Activated CD8-positive, alpha-beta memory T cell treated with anti-CD3 and anti-CD28 coated beads, Interleukin-2, amount 10 ng/mL, durations not matched to agents 7 days and 5 days (primary cell): ENCODE measurements around the gene TMEM150A. TPM values are rescaled to one million over a fixed set of nuclear protein-coding genes. Genes with fewer than 3 reads are reported as not detected.
"Not testable (repeated sequence)": the region's sequence is repeated elsewhere in the genome, so short reads cannot be mapped to it uniquely, and the experiment has no call there.

ENCODE experiments used
- ATAC-seq: fragments of 150-1000 bp; cut with Tn5 transposase; one replicate; pipeline ENCODE4 v1.10.0; 2021; ENCODE audit warnings: moderate library complexity
- CTCF ChIA-PET: fragments of 350-600 bp; sonication (Branson Sonifier 250); formaldehyde crosslinking; loops from one replicate; lab custom pipeline; 2021; ENCODE audit warnings: antibody characterized with exemption; lab: Charles Lee
- DNase-seq: peaks from one replicate; pipeline ENCODE4 v3.0.0-alpha.2; 2020
- H3K27ac Mint-ChIP-seq: one replicate; pipeline ENCODE4 v1.8.0; 2021; ENCODE audit warnings: mild to moderate bottlenecking, mixed read lengths
- H3K27me3 Mint-ChIP-seq: one replicate; pipeline ENCODE4 v1.8.0; 2021; ENCODE audit warnings: mixed read lengths
- H3K36me3 Mint-ChIP-seq: one replicate; pipeline ENCODE4 v1.8.0; 2021; ENCODE audit warnings: mild to moderate bottlenecking, mixed read lengths
- H3K4me1 Mint-ChIP-seq: one replicate; pipeline ENCODE4 v1.8.0; 2021; ENCODE audit warnings: mixed read lengths
- H3K4me3 Mint-ChIP-seq: one replicate; pipeline ENCODE4 v1.8.0; 2021; ENCODE audit warnings: mild to moderate bottlenecking, moderate library complexity, mixed read lengths
- H3K9me3 Mint-ChIP-seq: one replicate; pipeline ENCODE4 v1.8.0; 2022; ENCODE audit warnings: low read depth, mixed read lengths
- total RNA-seq, 2 experiments: library from RNA; stranded (reverse); gene quantifications; one replicate each; pipeline ENCODE4 v1.2.3, GENCODE V29; 2021

The TMEM150A gene
- total RNA-seq, 2 experiments from 2014 or later = 0.91 to 1.7 TPM

DNA sequence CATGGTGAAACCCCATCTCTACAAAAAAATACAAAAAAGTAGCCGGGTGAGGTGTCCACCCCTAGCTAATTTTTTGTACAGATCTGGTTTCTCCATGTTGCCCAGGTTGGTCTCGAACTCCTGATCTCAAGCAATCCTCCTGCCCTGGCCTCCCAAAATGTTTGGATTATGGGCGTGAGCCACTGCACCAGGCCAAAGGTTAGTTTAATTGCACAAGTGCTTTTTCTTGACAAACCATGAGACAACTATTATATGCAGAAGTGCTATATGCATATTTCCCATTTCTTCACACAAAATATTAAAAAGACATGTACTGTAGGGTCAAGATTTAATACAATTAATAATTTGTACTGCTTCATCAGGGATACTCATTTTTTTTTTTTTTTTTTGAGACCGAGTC, 36.2 kb downstream of the TMEM150A start:
- Mint-ChIP-seq H3K4me3 (no peak overlapping the region), H3K27ac (no peak overlapping the region), H3K27me3 (peaks cover 13% of the 10 kb centered on the region), H3K4me1 (peaks cover 10% of the 10 kb centered on the region), H3K9me3 (no peaks in the 10 kb centered on the region), H3K36me3 (no peaks in the 10 kb centered on the region)
- CTCF ChIA-PET = interaction anchor here (0.9 to 1.3 kb wide), 3 partner anchors 26 to 147 kb away, joined by 3 read pairs; no protein-coding TSS in a partner anchor
- no peak for ATAC-seq
- no peak for DNase-seq

DNA sequence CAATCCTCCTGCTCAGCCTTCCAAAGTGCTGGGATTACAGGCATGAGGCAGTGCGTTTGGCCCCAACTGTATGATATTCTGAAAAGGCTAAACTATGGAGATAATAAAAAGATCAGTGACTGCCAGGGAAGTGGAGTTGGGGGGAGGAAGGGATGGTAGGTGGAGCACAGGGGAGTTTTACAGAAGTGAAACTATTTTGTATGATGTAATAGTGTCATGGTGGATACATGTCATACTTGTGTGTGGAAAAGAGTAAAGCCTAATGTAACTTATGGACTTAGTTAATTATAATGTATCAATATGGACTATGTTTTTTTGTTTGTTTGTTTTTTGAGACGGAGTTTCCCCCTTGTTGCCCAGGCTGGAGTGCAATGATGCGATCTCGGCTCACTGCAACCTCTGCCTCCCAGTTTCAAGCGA, 38.3 kb downstream of the TMEM150A start:
- DNase-seq (no peak), ATAC-seq (no peak)
- Mint-ChIP-seq H3K4me1 (peaks cover 24% of the 10 kb centered on the region), H3K4me3 (no peak overlapping the region), H3K9me3 (no peaks in the 10 kb centered on the region), H3K27me3 (no peaks in the 10 kb centered on the region), H3K36me3 (no peaks in the 10 kb centered on the region), H3K27ac (no peak overlapping the region)
- CTCF ChIA-PET = interaction anchor here (0.7 kb wide), 1 partner anchor 172 kb away, joined by 3 read pairs; no protein-coding TSS in a partner anchor

- Mint-ChIP-seq H3K27me3 (no peaks in the 10 kb centered on the region), H3K4me3 (peak within 1 kb of the TSS; percentile 86), H3K9me3 (no peaks in the 10 kb centered on the region), H3K4me1 (peaks cover 32% of the 10 kb centered on the region), H3K36me3 (peaks cover 6% of the 10 kb centered on the region), H3K27ac (peak within 1 kb of the TSS; percentile 97)
- DNase-seq (peak; percentile 97), ATAC-seq (peak; percentile 96)
- CTCF ChIA-PET = interaction anchor here (0.7 to 2.4 kb wide), 10 partner anchors 10 to 262 kb away, joined by 3 to 19 read pairs (median 4); partner anchors contain the start of genes SH2D6 and VAMP8
Observed at GRCh38 chr2:85561280-85562212, 41.0 kb downstream of the TMEM150A start, which contains the start of gene GGCX. Gene GGCX (minus strand): TSS chr2:85561493. CDS start chr2:85561428, 65 bp downstream.

DNA sequence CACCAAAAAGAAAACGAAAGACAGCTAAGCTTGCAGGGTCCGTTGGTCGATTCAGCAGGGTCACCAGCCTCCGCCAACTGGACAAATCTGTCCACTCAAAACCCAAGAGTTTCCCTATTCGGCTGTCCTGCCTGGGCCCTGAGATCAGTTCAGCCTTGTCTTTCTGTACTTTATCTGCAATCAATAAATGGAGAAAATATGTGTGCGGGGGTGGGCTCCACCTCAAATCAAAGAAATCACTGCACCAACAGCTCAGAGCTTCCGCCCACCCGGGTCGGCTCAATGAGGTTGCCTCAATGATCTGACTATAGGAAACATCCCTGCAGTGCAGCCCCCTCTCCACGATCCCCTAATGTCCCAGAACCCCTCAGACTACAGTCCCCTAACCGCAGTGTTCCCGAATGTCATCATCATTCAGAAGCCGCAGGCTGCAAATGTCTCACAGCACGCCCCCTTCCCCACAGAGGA, 41.7 kb downstream of the TMEM150A start:
- peak overlapping the region; percentile 86 for H3K4me3 Mint-ChIP-seq
- DNase-seq (no peak), ATAC-seq (peak; percentile 20)
- CTCF ChIA-PET = interaction anchor here (0.9 to 2.4 kb wide), 8 partner anchors 9 to 261 kb away, joined by 3 to 19 read pairs (median 4); partner anchors contain the start of genes SH2D6 and VAMP8
- H3K27ac Mint-ChIP-seq = peak overlapping the region; percentile 91
- H3K4me1 Mint-ChIP-seq = peaks cover 32% of the 10 kb centered on the region
- H3K27me3 Mint-ChIP-seq = no peaks in the 10 kb centered on the region
- no peaks in the 10 kb centered on the region for H3K9me3 Mint-ChIP-seq
- H3K36me3 Mint-ChIP-seq = peaks cover 6% of the 10 kb centered on the region

- H3K9me3 Mint-ChIP-seq, H3K27me3 Mint-ChIP-seq, H3K36me3 Mint-ChIP-seq, DNase-seq, ATAC-seq: not testable (repeated sequence)
- CTCF ChIA-PET = interaction anchor here (0.9 to 2.4 kb wide), 7 partner anchors 8 to 260 kb away, joined by 3 to 19 read pairs (median 4); partner anchors contain the start of genes SH2D6 and VAMP8
- peaks cover 32% of the 10 kb centered on the region for H3K4me1 Mint-ChIP-seq
- peak overlapping the region; percentile 91 for H3K27ac Mint-ChIP-seq
- peak overlapping the region; percentile 86 for H3K4me3 Mint-ChIP-seq
Observed at GRCh38 chr2:85560403-85560726, 42.1 kb downstream of the TMEM150A start.

DNA sequence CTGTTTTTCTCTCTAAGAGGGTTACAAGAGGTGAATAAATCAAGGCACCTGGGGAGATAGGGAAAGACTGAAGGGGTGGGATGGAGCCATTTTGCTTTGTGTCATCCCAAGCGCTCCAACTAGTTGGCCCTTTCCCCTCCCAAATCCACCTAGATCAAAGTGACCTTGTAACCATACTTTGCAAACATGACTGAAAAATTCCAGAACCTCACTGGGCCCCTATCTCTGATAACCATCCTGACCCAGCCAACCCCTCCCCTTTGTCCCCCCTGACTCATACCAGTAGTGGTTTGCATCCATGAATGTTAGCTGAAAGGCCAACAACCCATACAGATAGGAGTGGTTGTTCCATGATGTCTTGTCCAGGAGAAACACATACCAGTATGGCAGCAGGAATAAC, 44.3 kb downstream of the TMEM150A start:
- DNase-seq (no peak), ATAC-seq (no peak)
- Mint-ChIP-seq H3K9me3 (no peaks in the 10 kb centered on the region), H3K27me3 (no peaks in the 10 kb centered on the region), H3K27ac (no peak overlapping the region), H3K36me3 (peaks cover 10% of the 10 kb centered on the region), H3K4me3 (no peak overlapping the region), H3K4me1 (peaks cover 28% of the 10 kb centered on the region)
- CTCF ChIA-PET = interaction anchor here (1.1 to 1.5 kb wide), 2 partner anchors 25 to 139 kb away, joined by 3 to 6 read pairs; no protein-coding TSS in a partner anchor

GRCh38 chr2:85557130-85557529, 45.4 kb downstream of the TMEM150A start:
- Mint-ChIP-seq H3K4me1 (peaks cover 26% of the 10 kb centered on the region), H3K4me3 (no peak overlapping the region), H3K27me3 (no peaks in the 10 kb centered on the region), H3K36me3 (peaks cover 13% of the 10 kb centered on the region), H3K9me3 (no peaks in the 10 kb centered on the region), H3K27ac (no peak overlapping the region)
- no peak for ATAC-seq
- CTCF ChIA-PET = interaction anchor here (1.2 to 22.1 kb wide), 4 partner anchors 8 to 229 kb away, joined by 3 to 458 read pairs (median 4); partner anchors contain the start of genes SH2D6 and TGOLN2
- no peak for DNase-seq

DNA sequence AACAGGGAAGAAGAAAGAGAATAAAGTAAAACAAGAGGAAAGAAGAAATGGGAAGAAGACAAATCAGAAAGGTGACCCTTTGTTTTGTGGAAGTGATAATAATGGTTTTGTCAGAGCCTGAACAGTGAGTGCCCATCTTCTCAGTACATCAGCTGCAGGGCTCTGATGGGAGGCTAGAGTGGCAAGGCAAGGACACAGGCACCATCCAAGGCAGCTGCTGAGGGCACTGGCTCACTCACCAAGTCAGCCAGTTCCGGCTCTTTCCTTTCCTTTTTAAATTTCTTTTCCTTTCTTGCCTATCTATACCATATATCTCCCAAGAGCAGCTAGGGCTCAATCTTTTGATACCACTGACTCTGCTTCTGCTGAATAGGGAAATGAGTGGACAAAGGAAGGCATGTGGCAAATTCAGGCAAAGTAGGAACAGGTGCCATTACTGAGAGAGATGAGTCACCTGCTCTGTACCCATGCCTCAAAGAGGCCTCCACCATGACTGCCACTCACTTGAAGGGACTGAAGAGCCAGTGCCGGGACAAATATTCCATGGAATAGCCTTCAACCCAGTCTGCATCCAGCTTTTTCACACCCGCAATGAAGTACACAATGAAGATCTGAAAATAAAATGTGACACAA, 47.4 kb downstream of the TMEM150A start:
- H3K36me3 Mint-ChIP-seq = peaks cover 18% of the 10 kb centered on the region
- H3K4me3 Mint-ChIP-seq = no peak overlapping the region
- CTCF ChIA-PET = interaction anchor here (1.4 to 22.1 kb wide), 4 partner anchors 9 to 126 kb away, joined by 3 to 458 read pairs (median 42); partner anchors contain the start of genes MAT2A, RNF181 and SH2D6
- H3K27me3 Mint-ChIP-seq = no peaks in the 10 kb centered on the region
- peaks cover 14% of the 10 kb centered on the region for H3K4me1 Mint-ChIP-seq
- H3K27ac Mint-ChIP-seq = no peak overlapping the region
- DNase-seq (no peak), ATAC-seq (no peak)
- H3K9me3 Mint-ChIP-seq = no peaks in the 10 kb centered on the region

DNA sequence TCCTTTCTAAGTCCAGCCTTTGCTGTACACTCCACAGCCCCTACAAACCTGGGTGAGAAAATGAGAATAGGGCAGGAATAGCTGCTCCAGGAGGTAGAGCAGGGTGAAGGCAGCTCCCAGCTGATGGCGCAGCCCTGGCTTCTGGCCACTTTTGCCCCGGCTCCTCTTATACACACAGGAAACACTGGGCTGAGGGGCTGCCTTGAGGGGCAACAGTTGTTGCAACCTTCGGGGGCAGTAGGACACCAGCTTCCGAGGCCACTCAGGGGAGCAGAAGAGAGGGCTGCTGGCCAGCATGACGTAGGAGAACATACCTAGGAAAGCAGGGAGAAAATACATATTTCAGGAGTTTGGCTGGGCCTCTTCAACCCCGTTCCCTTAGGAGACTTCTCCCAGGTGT, 49.3 kb downstream of the TMEM150A start:
- H3K27me3 Mint-ChIP-seq = no peaks in the 10 kb centered on the region
- ATAC-seq = no peak
- no peak overlapping the region for H3K27ac Mint-ChIP-seq
- H3K4me1 Mint-ChIP-seq = no peaks in the 10 kb centered on the region
- CTCF ChIA-PET = interaction anchor here (1.1 to 22.1 kb wide), 5 partner anchors 13 to 161 kb away, joined by 3 to 458 read pairs (median 7); partner anchors contain the start of genes MAT2A, SH2D6 and VAMP8
- H3K36me3 Mint-ChIP-seq = peaks cover 15% of the 10 kb centered on the region
- no peaks in the 10 kb centered on the region for H3K9me3 Mint-ChIP-seq
- H3K4me3 Mint-ChIP-seq = no peak overlapping the region
- DNase-seq = no peak

DNA sequence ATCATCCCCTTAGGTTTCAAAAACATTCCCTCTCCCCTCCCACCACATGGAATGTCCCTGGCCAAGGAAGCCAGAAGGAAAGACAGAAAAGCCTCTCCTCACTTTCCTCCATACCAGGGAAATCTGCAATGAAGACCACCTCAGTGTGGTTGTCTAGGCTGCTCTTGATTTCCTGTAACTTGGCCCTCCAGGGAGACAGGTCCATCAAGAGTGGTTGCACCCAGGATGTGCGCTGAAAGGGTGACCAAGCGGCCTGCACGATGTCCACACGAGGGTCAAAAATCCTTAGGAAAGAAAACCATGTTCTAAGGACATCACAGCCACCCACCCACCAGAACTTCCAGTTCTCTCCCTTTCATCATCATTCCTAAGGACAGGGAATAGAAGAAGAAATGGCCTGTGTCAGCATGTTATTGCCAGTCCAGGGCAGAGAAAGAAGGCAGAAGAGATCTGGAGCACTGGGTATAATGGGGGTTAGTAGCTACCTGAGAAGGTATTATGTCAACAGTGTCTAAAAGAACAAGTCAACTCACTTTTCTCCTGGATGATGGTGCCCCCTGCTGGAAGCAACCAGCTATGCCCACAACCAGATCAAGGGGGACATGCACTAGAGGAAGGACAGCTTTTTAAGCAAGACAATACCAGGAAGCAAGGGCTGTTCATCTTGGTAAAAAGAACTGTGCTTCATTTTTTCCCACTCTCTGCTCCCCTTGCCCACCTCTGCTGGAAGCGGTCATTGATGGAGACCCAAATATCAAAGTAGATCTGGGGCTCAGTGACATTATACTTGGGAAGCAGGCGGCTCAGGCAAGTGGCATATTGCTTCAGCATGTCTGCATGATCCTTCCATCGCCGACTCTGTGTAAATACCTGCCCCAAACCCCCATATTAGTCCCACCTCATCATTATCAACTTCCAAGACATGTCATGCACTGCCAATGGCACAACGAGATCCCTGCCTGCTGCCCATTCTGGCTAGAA, 50.5 kb downstream of the TMEM150A start:
- no peaks in the 10 kb centered on the region for H3K4me1 Mint-ChIP-seq
- H3K36me3 Mint-ChIP-seq = peaks cover 12% of the 10 kb centered on the region
- no peaks in the 10 kb centered on the region for H3K9me3 Mint-ChIP-seq
- CTCF ChIA-PET = interaction anchor here (0.7 to 22.1 kb wide), 31 partner anchors 9 to 285 kb away, joined by 3 to 458 read pairs (median 3); partner anchors contain the start of genes CAPG, ELMOD3, GGCX and MAT2A
- H3K27me3 Mint-ChIP-seq = no peaks in the 10 kb centered on the region
- no peak overlapping the region for H3K4me3 Mint-ChIP-seq
- peak; percentile 92 for DNase-seq
- peak; percentile 83 for ATAC-seq
- H3K27ac Mint-ChIP-seq = peak overlapping the region; percentile 0

DNA sequence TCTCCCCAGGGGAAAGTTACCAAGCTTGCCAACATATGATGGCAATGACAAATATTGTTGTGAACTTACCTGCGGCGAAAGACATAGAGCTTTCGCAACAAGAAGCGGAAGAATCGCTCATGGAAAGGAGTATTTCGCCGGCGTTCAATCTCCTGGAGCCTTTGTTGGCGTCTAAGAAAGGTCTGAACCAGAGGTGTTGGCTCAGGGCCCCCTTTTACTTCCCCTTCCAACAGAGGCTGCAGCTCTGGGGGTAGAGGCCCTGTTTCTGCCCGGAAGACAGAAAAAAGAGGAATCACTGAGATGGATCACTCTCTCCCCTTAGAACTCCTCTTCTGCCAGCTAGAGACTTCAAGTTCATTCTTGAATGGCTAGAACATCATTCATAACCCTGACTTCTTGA, 52.0 kb downstream of the TMEM150A start:
- CTCF ChIA-PET = interaction anchor here (1.0 to 22.1 kb wide), 11 partner anchors 8 to 223 kb away, joined by 3 to 458 read pairs (median 5); partner anchors contain the start of genes GGCX, MAT2A, RNF181 and SH2D6
- no peaks in the 10 kb centered on the region for H3K9me3 Mint-ChIP-seq
- H3K36me3 Mint-ChIP-seq = peaks cover 20% of the 10 kb centered on the region
- ATAC-seq (no peak), DNase-seq (no peak)
- no peaks in the 10 kb centered on the region for H3K27me3 Mint-ChIP-seq
- H3K27ac Mint-ChIP-seq = no peak overlapping the region
- no peak overlapping the region for H3K4me3 Mint-ChIP-seq
- no peaks in the 10 kb centered on the region for H3K4me1 Mint-ChIP-seq

DNA sequence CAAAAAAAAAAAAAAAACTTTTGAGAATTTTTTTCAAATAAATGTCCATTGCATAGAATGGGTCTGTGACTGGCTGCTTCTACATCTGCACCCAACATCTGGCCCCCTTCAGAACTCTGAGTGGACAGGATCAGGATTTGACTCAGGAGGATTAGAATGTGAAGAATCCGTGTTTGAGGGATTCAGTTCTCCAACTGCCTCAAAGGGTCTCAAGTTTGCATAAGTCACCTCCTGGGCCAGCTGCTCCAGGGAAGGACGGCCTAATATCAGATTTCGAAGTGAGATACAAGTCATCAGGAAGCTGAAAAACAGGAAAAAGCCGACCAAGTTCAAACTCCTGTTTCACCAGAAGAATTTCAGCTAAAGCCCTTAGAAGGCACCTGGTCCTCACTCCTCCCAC, 52.7 kb downstream of the TMEM150A start:
- CTCF ChIA-PET = interaction anchor here (1.0 to 22.1 kb wide), 6 partner anchors 9 to 158 kb away, joined by 4 to 458 read pairs (median 21); partner anchors contain the start of genes GGCX, MAT2A and SH2D6
- DNase-seq = no peak
- ATAC-seq = no peak
- H3K27ac Mint-ChIP-seq = no peak overlapping the region
- peaks cover 2% of the 10 kb centered on the region for H3K4me1 Mint-ChIP-seq
- H3K27me3 Mint-ChIP-seq = no peaks in the 10 kb centered on the region
- H3K4me3 Mint-ChIP-seq = no peak overlapping the region
- peaks cover 26% of the 10 kb centered on the region for H3K36me3 Mint-ChIP-seq
- no peaks in the 10 kb centered on the region for H3K9me3 Mint-ChIP-seq
